RCC 7860 (cell line): ENCODE data around the gene KAT7.
"Not testable (repeated sequence)": the region's sequence is repeated elsewhere in the genome, so short reads cannot be mapped to it uniquely, and the experiment has no call there.

Experiments
- DNase-seq: peaks from one replicate; pipeline ENCODE4 v3.0.0-alpha.2; 2015; ENCODE audit warnings: low spot score
- FAIRE-seq: peaks from 2 replicates; lab custom pipeline; 2012; peaks lifted over from hg19 to GRCh38; lab: Jason Lieb, UNC

Gene KAT7

GRCh38 chr17:49788478-49789242 is at the start of gene KAT7:
Gene KAT7 (plus strand): TSS chr17:49788681. CDS start chr17:49788835, 154 bp downstream.
- peak; percentile 97 for DNase-seq
- peak; percentile 88 for FAIRE-seq

DNA sequence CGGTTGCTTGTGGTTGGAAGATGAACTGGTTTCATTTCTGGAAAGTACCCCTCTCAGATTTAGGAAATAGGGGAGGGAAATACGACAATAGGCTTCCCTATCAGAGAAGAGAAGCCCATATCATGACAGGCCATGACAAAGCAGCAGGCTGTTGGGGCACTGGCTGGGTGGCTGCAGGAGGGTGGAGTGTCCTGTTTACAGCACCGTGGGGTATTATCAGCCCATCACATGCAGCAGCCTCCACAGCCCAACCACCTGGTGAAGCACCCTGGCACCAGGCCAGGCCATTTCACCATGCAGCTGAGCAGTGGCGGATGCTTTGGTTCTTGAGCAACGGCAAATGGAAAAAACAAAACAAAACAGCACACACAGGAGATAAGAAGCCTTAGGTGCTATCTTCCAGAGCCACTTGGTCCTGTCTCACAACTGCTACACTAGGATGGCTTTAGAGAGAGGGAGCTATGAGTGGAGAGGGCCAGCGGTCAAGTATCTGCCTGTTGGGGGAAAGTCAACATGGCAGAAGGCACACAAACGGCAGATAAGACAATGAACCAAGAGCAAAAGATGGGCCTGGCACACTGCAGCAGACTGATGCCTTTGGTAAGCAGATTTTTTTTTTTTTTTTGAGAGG is 48.7 kb upstream of the KAT7 start:
- FAIRE-seq: no peak
- DNase-seq: no peak

GRCh38 chr17:49741009-49741691 is 47.3 kb upstream of the KAT7 start:
- DNase-seq (no peak), FAIRE-seq (no peak)

DNA sequence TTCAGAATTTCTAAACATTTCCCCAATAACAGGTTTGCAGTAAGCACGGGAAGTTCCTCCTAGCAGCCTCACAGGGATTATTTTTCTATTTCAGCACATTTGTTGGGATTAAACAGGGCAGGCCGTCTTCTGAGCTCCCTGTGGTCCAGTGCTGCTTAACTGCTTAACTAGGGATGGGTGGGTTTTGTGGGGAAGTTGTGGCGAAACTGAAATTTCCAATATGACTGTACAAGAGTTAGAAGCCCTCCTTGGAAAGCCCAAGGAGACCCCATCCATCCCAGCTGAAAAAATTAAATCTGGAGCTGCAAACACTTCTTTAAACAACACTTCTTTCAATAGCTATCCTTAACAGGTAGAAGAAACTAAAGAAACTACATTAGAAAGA is 46.8 kb upstream of the KAT7 start:
- no peak for FAIRE-seq
- no peak for DNase-seq

GRCh38 chr17:49742166-49742638 is 46.3 kb upstream of the KAT7 start:
- no peak for FAIRE-seq
- DNase-seq: no peak

GRCh38 chr17:49745175-49746139 is 43.0 kb upstream of the KAT7 start:
- DNase-seq (no peak), FAIRE-seq (no peak)

DNA sequence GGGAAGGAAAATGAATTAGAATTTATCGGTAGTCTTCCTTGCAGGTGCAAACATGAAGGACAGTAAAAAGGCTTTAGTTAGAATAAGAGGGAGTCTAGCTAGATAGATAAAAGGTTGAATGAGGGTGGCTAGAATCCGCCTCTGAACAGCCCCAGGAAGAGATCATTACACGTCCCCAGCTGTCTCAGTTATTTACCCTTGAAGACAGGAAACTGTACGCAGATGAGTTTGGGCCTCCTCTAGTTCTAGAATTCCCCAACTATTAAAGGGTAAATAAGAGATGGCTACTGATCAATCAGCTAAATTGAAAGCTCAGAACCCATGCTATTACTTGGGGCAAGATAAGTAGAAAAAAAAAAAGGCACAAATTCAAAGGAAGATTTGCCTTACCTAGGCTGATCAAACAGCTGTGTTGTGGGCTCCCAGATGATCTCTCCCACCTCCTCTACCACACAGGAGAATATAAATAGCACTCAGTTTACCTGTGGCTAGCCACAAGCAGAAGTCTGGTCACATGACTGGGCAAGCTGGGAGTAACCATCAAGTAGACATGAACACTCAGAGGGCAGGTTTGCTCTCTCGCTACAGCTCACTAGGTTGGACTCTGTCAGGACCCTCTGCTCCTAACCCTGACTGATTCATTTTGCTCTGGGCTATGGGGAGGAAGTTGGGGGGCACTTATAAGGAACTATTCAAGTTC is 41.5 kb upstream of the KAT7 start:
- FAIRE-seq: no peak
- no peak for DNase-seq

- no peak for DNase-seq
- FAIRE-seq: no peak
Observed at GRCh38 chr17:49747632-49748031, 40.8 kb upstream of the KAT7 start.

DNA sequence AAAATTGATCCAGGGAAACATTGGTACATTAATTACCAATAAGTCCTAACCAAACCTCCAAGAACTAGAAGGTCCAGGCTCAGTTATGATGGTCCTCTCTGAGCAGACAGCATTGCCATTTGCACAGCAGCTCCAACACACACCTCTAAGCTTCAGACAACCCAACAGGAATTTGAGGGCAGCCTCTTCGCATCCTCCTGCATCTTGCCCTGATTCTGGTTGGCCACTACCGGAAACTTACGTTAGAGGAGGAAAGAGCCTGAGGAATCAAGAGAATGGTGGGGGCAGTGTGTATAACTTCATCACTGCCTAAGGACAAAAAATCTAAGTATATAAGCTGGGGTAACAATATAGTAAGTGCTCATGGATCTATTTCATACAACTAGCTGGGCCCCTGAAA is 40.3 kb upstream of the KAT7 start:
- no peak for FAIRE-seq
- no peak for DNase-seq

- FAIRE-seq: no peak
- no peak for DNase-seq
Observed at GRCh38 chr17:49748791-49749190, 39.7 kb upstream of the KAT7 start.

DNA sequence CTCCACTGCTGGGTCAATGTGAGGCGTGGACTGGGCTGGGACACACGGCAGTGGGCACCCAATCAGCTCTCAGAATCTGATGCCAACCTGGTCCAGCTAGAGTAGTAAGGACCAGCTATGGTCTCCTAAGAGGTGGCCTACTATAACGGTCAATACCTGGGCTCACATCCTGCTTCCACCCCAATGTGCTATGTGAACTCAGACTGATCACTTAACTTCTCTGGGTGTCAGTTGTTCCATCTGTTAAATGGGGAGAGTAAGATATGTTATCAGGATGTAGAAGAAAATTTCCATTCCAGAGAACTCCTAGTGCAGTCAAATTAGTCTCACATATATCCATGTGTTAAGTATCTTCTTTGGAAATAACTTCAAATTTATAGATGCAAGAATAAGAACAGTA is 38.8 kb upstream of the KAT7 start:
- FAIRE-seq (no peak), DNase-seq (no peak)

DNA sequence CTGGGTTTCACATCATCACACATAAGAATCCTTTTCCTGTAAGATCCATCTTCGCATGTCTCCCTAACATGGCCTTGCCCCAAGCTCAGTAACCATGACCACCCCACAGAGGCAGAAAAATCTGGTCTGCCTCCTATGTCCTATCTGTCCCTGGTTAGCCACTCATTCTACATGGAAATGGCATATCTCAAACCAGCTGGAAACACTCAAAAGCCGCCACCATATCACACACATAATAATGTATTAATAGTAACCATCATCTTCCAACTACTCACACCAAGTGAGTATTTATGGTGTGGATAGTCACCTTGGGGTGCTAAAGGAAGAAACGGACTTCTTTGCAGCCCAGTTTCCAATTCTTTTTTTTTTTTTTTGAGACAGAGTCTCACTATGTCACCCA is 36.0 kb upstream of the KAT7 start:
- FAIRE-seq (no peak), DNase-seq (no peak)

DNA sequence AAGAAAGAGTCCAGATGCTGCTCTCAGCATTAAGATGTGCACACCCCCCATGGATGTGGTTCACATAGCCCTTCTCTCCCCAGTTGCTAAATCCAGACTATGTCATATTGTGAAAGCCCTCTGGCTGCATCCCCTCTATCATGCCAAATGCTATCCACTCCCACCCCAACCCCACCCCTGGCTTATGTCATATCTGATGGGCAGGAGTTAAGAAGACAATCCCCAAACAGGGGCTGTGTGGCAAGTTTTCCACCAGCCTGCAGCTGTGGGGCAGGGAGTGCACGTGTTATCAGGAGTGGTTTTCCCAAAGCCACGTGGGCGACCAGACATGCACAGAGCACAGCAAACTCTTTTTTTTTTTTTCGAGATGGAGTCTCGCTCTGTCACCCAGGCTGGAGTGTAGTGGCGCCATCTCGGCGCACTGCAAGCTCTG is 34.5 kb upstream of the KAT7 start:
- no peak for FAIRE-seq
- DNase-seq: no peak

DNA sequence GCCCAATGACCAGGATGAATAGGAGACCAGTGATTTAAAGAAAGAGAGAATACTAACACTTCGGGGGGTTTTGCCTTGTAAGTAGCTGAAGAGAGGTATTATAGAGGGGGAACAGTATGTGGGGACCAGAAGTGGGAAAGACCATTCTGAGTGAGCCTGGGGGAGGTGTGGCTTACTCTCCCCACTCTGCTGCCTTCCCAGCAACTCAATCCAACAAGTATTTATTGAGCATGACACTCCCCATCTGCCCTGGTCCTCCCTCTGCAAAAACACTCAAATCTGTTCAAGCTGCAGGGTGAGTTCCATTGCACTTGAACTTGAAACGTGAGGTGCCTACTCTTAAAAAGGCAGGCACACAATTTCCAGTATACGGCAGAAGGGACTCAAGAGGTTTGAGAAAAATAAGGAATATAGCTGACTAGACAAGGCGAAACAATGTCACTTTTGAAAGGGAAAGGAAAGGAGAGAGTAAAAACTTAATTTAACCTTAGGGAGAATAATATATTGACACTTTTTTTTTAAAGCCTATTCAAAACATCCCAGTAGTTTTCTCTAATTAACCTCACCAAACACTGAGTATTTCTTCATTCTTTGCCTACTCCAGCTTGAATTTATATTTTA is 32.7 kb upstream of the KAT7 start:
- DNase-seq: no peak
- no peak for FAIRE-seq

- FAIRE-seq (no peak), DNase-seq (no peak)
Observed at GRCh38 chr17:49756323-49757150, 31.9 kb upstream of the KAT7 start.

- FAIRE-seq: no peak
Observed at GRCh38 chr17:49757151-49757777, 31.2 kb upstream of the KAT7 start.

DNA sequence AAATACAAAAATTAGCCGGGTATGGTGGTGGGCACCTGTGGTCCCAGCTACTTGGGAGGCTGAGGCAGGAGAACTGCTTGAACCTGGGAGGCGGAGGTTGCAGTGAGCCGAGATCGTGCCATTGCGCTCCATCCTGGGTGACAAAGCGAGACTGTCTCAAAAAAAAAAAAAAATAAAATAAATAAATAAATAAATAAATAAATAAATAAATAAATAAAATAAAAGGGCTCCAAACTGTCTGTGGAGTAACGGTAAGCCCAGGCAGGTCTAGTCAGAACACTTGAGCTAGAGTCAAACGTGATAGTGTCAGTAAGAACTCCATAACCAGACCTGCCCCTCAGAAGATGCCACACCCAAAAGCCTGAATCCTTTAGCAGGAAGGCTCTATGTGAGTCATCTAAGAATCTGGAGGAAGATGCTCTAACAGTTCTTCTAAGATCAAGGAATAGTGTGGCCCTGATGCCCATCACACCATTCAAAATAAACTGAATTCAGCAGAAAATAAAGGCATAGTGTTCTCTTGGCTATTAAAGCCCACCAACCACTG is 29.9 kb upstream of the KAT7 start:
- not testable (repeated sequence) for FAIRE-seq, DNase-seq

More at GRCh38 chr17:49757151-49757777, 31.2 kb upstream of the KAT7 start:
- no peak for DNase-seq

DNA sequence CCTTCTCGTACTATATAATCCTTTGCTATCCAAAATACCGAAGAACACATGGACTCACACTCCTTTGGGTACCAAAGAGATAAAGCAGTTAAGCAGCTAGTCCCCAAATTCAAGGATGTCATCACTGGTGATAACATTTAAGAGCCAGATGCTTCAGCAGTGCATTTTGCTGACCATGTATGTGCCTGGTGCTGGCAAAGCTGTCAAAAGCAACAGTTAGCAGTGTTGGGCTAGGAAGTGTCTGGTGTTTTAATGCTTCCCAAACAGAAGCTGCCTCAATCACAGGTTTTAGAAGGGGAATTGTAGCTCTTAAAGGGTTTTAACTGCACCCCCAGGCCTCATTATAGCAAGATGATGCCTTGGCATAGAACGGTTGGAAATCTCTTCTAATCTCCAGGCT is 29.3 kb upstream of the KAT7 start:
- FAIRE-seq: no peak
- no peak for DNase-seq
